A673 (cell line): ENCODE measurements around the gene NABP1. TPM values are rescaled to one million over a fixed set of nuclear protein-coding genes. Genes with fewer than 3 reads are reported as not detected.

Experiments
- BruUV-seq: library from RNA; stranded (reverse); fragments of 400-500 nt; replicated peaks from 2 replicates; lab custom pipeline; 2021; lab: Mats Ljungman, UMichigan
- CTCF ChIA-PET: fragments of 300-600 bp; sonication (Branson Sonifier 250); formaldehyde crosslinking; loops from one replicate; lab custom pipeline; 2022; ENCODE audit warnings: antibody characterized with exemption; lab: Charles Lee
- POLR2A ChIA-PET: fragments of 300-600 bp; sonication (Branson Sonifier 250); formaldehyde crosslinking; loops from one replicate; lab custom pipeline; 2022; ENCODE audit warnings: antibody characterized with exemption; ENCODE audit not compliant: low non-redundant PET; lab: Charles Lee
- DNase-seq: peaks from one replicate; pipeline ENCODE4 v3.0.0-alpha.2; 2015; ENCODE audit warnings: low spot score
- H3K27ac ChIP-seq: fragments of 200-600 bp; sonication (generic); 2 replicates; pipeline ENCODE4 v1.5.1; 2016; ENCODE audit warnings: mixed run types, low read depth, mild to moderate bottlenecking, mixed read lengths, antibody characterized with exemption, low read length; ENCODE audit not compliant: poor library complexity, severe bottlenecking
- H3K27me3 ChIP-seq: fragments of 200-600 bp; sonication (generic); replicated peaks from 2 replicates; pipeline ENCODE4 v1.6.1; 2017; ENCODE audit warnings: mixed run types, low read depth, mild to moderate bottlenecking, mixed read lengths, antibody characterized with exemption, low read length; ENCODE audit not compliant: insufficient read depth, poor library complexity
- H3K36me3 ChIP-seq: fragments of 200-600 bp; sonication (generic); 2 replicates; pipeline ENCODE4 v1.6.1; 2016; ENCODE audit warnings: mixed run types, mild to moderate bottlenecking, mixed read lengths, antibody characterized with exemption, low read length; ENCODE audit not compliant: insufficient read depth, poor library complexity, severe bottlenecking
- H3K4me1 ChIP-seq: fragments of 200-600 bp; sonication (generic); 2 replicates; pipeline ENCODE4 v1.6.1; 2017; ENCODE audit warnings: mixed run types, mild to moderate bottlenecking, mixed read lengths, antibody characterized with exemption, low read length; ENCODE audit not compliant: insufficient read depth, poor library complexity, severe bottlenecking
- H3K4me3 ChIP-seq: fragments of 200-600 bp; sonication (generic); 2 replicates; pipeline ENCODE4 v1.5.1; 2016; ENCODE audit warnings: low read depth, mixed run types, mild to moderate bottlenecking, mixed read lengths, low read length; ENCODE audit not compliant: poor library complexity, severe bottlenecking
- H3K9me3 ChIP-seq: fragments of 200-600 bp; sonication (generic); 2 replicates; pipeline ENCODE4 v1.6.1; 2016; ENCODE audit warnings: mixed run types, low read depth, mild to moderate bottlenecking, mixed read lengths, antibody characterized with exemption, low read length; ENCODE audit not compliant: poor library complexity, severe bottlenecking
- EZH2 ChIP-seq: fragments of 200-600 bp; sonication (generic); IDR thresholded peaks from 2 replicates; pipeline ENCODE4 v1.6.1; 2017; ENCODE audit warnings: borderline replicate concordance, low read depth, mild to moderate bottlenecking, mixed read lengths, antibody characterized with exemption, low read length; ENCODE audit not compliant: poor library complexity, severe bottlenecking
- intact Hi-C: fragments of 100-400 bp; cut with micrococcal nuclease; formaldehyde crosslinking; loops from one replicate; pipeline ENCODE4 v1.10.0; 2022; ENCODE audit not compliant: unreplicated experiment
- total RNA-seq: library from RNA; stranded (reverse); gene quantifications from 2 replicates; pipeline ENCODE4 v1.2.3, GENCODE V29; 2021
- TF ChIP-seq, protein P1 (sequence below): fragments of 300-800, 200-600 bp; sonication (generic); conservative IDR thresholded peaks from 2 replicates; pipeline ENCODE4 v1.5.1; 2017; ENCODE audit warnings: low read depth, mild to moderate bottlenecking, antibody characterized with exemption, low read length, moderate library complexity, mixed read lengths

The NABP1 gene
- total RNA-seq, 1 experiment from 2014 or later, result 38.4 TPM

DNA sequence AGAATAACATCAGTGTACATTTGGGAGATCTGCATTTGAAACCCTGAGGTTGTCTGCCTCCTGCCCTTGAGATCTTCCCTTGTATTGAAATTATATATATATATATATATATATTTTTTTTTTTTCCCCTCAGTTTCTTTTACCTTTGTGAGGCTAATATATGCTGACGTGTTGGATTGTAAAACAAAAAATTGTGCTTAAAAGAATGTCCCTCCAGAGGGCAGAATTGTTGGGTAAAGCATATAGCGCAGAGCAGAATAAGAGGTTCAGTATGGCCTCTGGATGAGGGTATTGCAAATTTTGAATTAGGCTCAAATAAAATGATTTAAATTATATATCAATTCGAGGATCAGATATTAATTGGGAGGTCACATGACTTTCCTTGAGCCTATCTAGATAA, 12.4 kb downstream of the NABP1 start:
- no peaks in the 10 kb centered on the region for H3K27me3 ChIP-seq
- peaks cover 16% of the 10 kb centered on the region for H3K4me1 ChIP-seq
- CTCF ChIA-PET, result no interaction called here
- BruUV-seq, result no TSS peak
- intact Hi-C loops, result loop anchor here (10.0 kb wide), 1 partner anchor 484 kb away; no protein-coding TSS in a partner anchor
- POLR2A ChIA-PET, result no interaction called here
- H3K27ac ChIP-seq, result no peak overlapping the region
- TF ChIP-seq, protein P1, sequence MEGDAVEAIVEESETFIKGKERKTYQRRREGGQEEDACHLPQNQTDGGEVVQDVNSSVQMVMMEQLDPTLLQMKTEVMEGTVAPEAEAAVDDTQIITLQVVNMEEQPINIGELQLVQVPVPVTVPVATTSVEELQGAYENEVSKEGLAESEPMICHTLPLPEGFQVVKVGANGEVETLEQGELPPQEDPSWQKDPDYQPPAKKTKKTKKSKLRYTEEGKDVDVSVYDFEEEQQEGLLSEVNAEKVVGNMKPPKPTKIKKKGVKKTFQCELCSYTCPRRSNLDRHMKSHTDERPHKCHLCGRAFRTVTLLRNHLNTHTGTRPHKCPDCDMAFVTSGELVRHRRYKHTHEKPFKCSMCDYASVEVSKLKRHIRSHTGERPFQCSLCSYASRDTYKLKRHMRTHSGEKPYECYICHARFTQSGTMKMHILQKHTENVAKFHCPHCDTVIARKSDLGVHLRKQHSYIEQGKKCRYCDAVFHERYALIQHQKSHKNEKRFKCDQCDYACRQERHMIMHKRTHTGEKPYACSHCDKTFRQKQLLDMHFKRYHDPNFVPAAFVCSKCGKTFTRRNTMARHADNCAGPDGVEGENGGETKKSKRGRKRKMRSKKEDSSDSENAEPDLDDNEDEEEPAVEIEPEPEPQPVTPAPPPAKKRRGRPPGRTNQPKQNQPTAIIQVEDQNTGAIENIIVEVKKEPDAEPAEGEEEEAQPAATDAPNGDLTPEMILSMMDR, result no peak
- TF ChIP-seq EZH2, result no peak
- H3K4me3 ChIP-seq, result no peak overlapping the region
- peaks cover 32% of the 10 kb centered on the region for H3K36me3 ChIP-seq
- H3K9me3 ChIP-seq, result no peaks in the 10 kb centered on the region
- DNase-seq, result peak; percentile 25

DNA sequence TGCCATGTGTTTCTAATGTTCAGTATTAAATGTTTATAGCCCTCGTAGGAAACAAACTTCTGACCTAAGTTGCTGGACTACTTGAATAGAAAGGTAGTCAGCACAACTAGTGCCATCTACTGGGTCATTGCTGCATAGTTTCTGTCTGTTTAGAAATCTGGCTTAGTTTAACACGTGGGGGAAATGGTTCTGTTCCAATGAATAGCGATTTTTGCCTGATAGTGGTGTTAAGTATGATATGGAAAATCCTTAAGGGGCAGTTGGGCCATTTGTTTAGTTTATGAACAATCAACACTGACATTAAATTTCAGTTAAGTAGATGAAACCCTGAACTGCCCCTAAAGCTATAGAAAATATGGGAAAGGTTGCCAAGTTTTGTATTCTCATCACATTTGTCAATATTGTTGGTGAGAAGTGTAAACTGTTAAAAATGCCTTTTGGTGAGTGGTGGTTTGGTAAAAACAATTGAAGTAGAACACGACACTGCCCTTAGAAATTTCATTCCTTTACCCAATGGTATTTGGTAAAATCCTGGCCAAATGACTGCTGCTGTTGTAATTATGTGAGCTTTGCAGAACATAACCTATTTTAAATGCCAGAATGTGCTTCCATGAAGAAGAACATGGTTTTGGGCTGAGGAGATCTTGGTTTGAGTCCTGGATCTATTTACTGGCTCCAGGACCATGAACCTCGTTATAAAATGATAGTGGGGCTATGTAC, 13.2 kb downstream of the NABP1 start:
- peak; percentile 86 for DNase-seq
- no peaks in the 10 kb centered on the region for H3K9me3 ChIP-seq
- no peaks in the 10 kb centered on the region for H3K27me3 ChIP-seq
- no peak overlapping the region for H3K27ac ChIP-seq
- no TSS peak for BruUV-seq
- peaks cover 16% of the 10 kb centered on the region for H3K4me1 ChIP-seq
- CTCF ChIA-PET, result interaction anchor here (1.0 kb wide), 1 partner anchor 125 kb away, joined by 10 read pairs; no protein-coding TSS in a partner anchor
- intact Hi-C loops, result loop anchor here (1.0 to 10.0 kb wide), 2 partner anchors 125 to 484 kb away; no protein-coding TSS in a partner anchor
- TF ChIP-seq, protein P1, result peak; percentile 87
- no peak for TF ChIP-seq EZH2
- POLR2A ChIA-PET, result no interaction called here
- H3K4me3 ChIP-seq, result no peak overlapping the region
- peaks cover 24% of the 10 kb centered on the region for H3K36me3 ChIP-seq

DNA sequence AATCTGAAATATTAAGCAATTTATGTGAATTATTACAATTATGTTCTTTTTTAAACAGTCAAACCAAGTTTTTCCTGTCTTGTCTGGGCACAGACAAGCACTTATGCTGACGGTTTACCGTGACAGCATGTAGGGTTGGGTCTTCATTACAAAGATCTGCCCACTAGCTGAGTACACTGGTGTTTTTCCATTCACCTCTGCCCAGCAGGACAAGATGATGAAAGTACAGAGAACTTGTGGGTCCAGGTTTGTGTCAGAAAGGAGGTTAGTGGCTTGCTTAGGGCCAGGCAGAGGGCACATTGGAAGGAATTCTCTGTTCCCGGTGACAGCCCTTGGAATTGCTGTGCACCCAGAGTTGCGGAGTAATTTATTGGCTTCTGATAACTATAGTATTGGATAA, 14.0 kb downstream of the NABP1 start:
- Histone ChIP-seq H3K9me3 (no peaks in the 10 kb centered on the region), H3K4me1 (peaks cover 16% of the 10 kb centered on the region), H3K4me3 (no peak overlapping the region), H3K27ac (no peak overlapping the region), H3K27me3 (no peaks in the 10 kb centered on the region), H3K36me3 (peaks cover 17% of the 10 kb centered on the region)
- POLR2A ChIA-PET, result no interaction called here
- TF ChIP-seq, protein P1, result no peak
- no peak for TF ChIP-seq EZH2
- CTCF ChIA-PET, result interaction anchor here (1.0 kb wide), 1 partner anchor 126 kb away, joined by 10 read pairs; no protein-coding TSS in a partner anchor
- BruUV-seq, result no TSS peak
- no peak for DNase-seq
- intact Hi-C loops, result loop anchor here (1.0 to 10.0 kb wide), 2 partner anchors 126 to 483 kb away; no protein-coding TSS in a partner anchor
